ENCODE measurements around the gene HSPA8.

The HSPA8 gene
- long read RNA-seq, transcript HSPA8-202 (8 exons, 2,004 nt), result minor isoform, 180 of 11,321 reads
- long read RNA-seq, transcript HSPA8-222 (6 exons, 1,884 nt), result minor isoform, 31 of 11,321 reads
- long read RNA-seq, transcript HSPA8-201 (8 exons, 2,186 nt), result minor isoform, 35 of 11,321 reads
- long read RNA-seq, transcript HSPA8-224 (9 exons, 2,463 nt), result major isoform, 10,757 of 11,321 reads
- long read RNA-seq, partial matches to known transcripts, result 128 of 11,321 reads
- long read RNA-seq, other reads (novel, unspliced or antisense), result 171 of 11,321 reads

- H3K4me3 ChIP-seq (replicated peaks; ENCODE audit: insufficient read depth, low read length), result peak within 1 kb of the TSS; percentile 63
- H3K27ac ChIP-seq (replicated peaks), result peak within 1 kb of the TSS; percentile 100
- no peak for TF ChIP-seq CTCF (IDR thresholded peaks at IDR 0.05; ENCODE audit: insufficient read depth, low read length)
- TF ChIP-seq, protein P1, sequence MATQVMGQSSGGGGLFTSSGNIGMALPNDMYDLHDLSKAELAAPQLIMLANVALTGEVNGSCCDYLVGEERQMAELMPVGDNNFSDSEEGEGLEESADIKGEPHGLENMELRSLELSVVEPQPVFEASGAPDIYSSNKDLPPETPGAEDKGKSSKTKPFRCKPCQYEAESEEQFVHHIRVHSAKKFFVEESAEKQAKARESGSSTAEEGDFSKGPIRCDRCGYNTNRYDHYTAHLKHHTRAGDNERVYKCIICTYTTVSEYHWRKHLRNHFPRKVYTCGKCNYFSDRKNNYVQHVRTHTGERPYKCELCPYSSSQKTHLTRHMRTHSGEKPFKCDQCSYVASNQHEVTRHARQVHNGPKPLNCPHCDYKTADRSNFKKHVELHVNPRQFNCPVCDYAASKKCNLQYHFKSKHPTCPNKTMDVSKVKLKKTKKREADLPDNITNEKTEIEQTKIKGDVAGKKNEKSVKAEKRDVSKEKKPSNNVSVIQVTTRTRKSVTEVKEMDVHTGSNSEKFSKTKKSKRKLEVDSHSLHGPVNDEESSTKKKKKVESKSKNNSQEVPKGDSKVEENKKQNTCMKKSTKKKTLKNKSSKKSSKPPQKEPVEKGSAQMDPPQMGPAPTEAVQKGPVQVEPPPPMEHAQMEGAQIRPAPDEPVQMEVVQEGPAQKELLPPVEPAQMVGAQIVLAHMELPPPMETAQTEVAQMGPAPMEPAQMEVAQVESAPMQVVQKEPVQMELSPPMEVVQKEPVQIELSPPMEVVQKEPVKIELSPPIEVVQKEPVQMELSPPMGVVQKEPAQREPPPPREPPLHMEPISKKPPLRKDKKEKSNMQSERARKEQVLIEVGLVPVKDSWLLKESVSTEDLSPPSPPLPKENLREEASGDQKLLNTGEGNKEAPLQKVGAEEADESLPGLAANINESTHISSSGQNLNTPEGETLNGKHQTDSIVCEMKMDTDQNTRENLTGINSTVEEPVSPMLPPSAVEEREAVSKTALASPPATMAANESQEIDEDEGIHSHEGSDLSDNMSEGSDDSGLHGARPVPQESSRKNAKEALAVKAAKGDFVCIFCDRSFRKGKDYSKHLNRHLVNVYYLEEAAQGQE (IDR thresholded peaks at IDR 0.05; ENCODE audit: insufficient replicate concordance, low read depth), result peak; percentile 67
- TF ChIP-seq GABPA (IDR thresholded peaks at IDR 0.05; ENCODE audit: low read depth), result no peak
- no peak for TF ChIP-seq SPI1 (IDR thresholded peaks at IDR 0.05; ENCODE audit: borderline replicate concordance, low read depth)
- TF ChIP-seq POLR2AphosphoS5 (IDR thresholded peaks at IDR 0.05; ENCODE audit: low read depth), result peak; percentile 74
Observed at GRCh38 chr11:123061403-123062157, at the start of gene HSPA8. Gene HSPA8 (minus strand): TSS chr11:123062136. CDS start chr11:123061324, 812 bp downstream.

GRCh38 chr11:123111465-123111864, 49.5 kb upstream of the HSPA8 start:
- Histone ChIP-seq H3K4me3 (replicated peaks; ENCODE audit: insufficient read depth, low read length) (no peak overlapping the region), H3K27ac (replicated peaks) (no peak overlapping the region), H3K27me3 (ENCODE audit: insufficient read depth, poor library complexity, severe bottlenecking) (no peaks in the 10 kb centered on the region)
- DNase-seq (ENCODE audit: low read depth in 1 of 2, low spot score in 1 of 2), result peak; percentile 8 to 11
- TF ChIP-seq CTCF (IDR thresholded peaks at IDR 0.05; ENCODE audit: insufficient read depth, low read length), result peak; percentile 52
- TF ChIP-seq POLR2AphosphoS5 (IDR thresholded peaks at IDR 0.05; ENCODE audit: low read depth), result no peak

More at GRCh38 chr11:123061403-123062157, at the start of gene HSPA8:
- no peaks in the 10 kb centered on the region for H3K27me3 ChIP-seq (ENCODE audit: insufficient read depth, poor library complexity, severe bottlenecking)
- DNase-seq (ENCODE audit: low read depth in 1 of 2, low spot score in 1 of 2), result peak; percentile 56 to 95

- Histone ChIP-seq H3K27ac (replicated peaks) (no peak overlapping the region), H3K4me3 (replicated peaks; ENCODE audit: insufficient read depth, low read length) (no peak overlapping the region), H3K27me3 (ENCODE audit: insufficient read depth, poor library complexity, severe bottlenecking) (no peaks in the 10 kb centered on the region)
- DNase-seq (ENCODE audit: low read depth in 1 of 2, low spot score in 1 of 2), result no peak
- TF ChIP-seq CTCF (IDR thresholded peaks at IDR 0.05; ENCODE audit: insufficient read depth, low read length) (no peak), POLR2AphosphoS5 (IDR thresholded peaks at IDR 0.05; ENCODE audit: low read depth) (no peak), GABPA (IDR thresholded peaks at IDR 0.05; ENCODE audit: low read depth) (no peak), SPI1 (IDR thresholded peaks at IDR 0.05; ENCODE audit: borderline replicate concordance, low read depth) (no peak)
- TF ChIP-seq, protein P1 (IDR thresholded peaks at IDR 0.05; ENCODE audit: insufficient replicate concordance, low read depth), result no peak
Observed at GRCh38 chr11:123110397-123110796, 48.5 kb upstream of the HSPA8 start.
